Osteoblast (primary cell): ENCODE measurements around the gene FNDC4. TPM values are rescaled to one million over a fixed set of nuclear protein-coding genes. Genes with fewer than 3 reads are reported as not detected.

Source experiments
- DNase-seq: peaks from one replicate; pipeline ENCODE4 v3.0.0; 2011; ENCODE audit warnings: low spot score, mixed read lengths; ENCODE audit not compliant: insufficient read length; ENCODE audit errors: missing footprints
- H2AFZ ChIP-seq: 2 replicates; pipeline ENCODE4 v1.6.0; 2011; ENCODE audit warnings: mild to moderate bottlenecking, low read length
- H3K27ac ChIP-seq: 2 replicates; pipeline ENCODE4 v1.5.1; 2011; ENCODE audit warnings: mild to moderate bottlenecking, low read depth, low read length, moderate library complexity
- H3K27me3 ChIP-seq: 2 replicates; pipeline ENCODE4 v1.6.0; 2012; ENCODE audit warnings: mild to moderate bottlenecking, control low read depth, inconsistent platforms, low read length, moderate library complexity; ENCODE audit not compliant: insufficient read depth
- H3K36me3 ChIP-seq: 2 replicates; pipeline ENCODE4 v1.5.1; 2011; ENCODE audit warnings: mild to moderate bottlenecking, low read length, control low read depth, moderate library complexity; ENCODE audit not compliant: insufficient read depth
- H3K4me1 ChIP-seq: 2 replicates; pipeline ENCODE4 v1.5.1; 2011; ENCODE audit warnings: mild to moderate bottlenecking, low read length, control low read depth, moderate library complexity; ENCODE audit not compliant: insufficient read depth
- H3K4me2 ChIP-seq: 2 replicates; pipeline ENCODE4 v1.6.0; 2011; ENCODE audit warnings: mild to moderate bottlenecking, low read length; ENCODE audit not compliant: insufficient read depth
- H3K4me3 ChIP-seq: fragments of 200-600 bp; sonication (generic); 3 replicates; pipeline ENCODE4 v1.5.1; 2012; ENCODE audit warnings: mild to moderate bottlenecking, low read length, inconsistent platforms; ENCODE audit not compliant: insufficient read depth
- H3K79me2 ChIP-seq: 2 replicates; pipeline ENCODE4 v1.6.0; 2012; ENCODE audit warnings: mild to moderate bottlenecking, low read length, control low read depth, inconsistent platforms; ENCODE audit not compliant: insufficient read depth
- H3K9me3 ChIP-seq: 2 replicates; pipeline ENCODE4 v1.5.1; 2011; ENCODE audit warnings: low read depth, low read length, control low read depth
- H4K20me1 ChIP-seq: 2 replicates; pipeline ENCODE4 v1.6.0; 2012; ENCODE audit warnings: mild to moderate bottlenecking, low read length, control low read depth; ENCODE audit not compliant: insufficient read depth
- CTCF ChIP-seq: IDR thresholded peaks from 2 replicates; pipeline ENCODE4 v1.5.1; 2011; ENCODE audit warnings: mild to moderate bottlenecking, low read depth, low read length, moderate library complexity; ENCODE audit errors: extremely low read depth
- total RNA-seq: library from RNA; depleted of rRNA; stranded (reverse); fragments of >200 nt; gene quantifications from 2 replicates; pipeline ENCODE4 v1.2.3, GENCODE V29; 2012

The FNDC4 gene
- total RNA-seq, 1 donor: 21.4 TPM

- Histone ChIP-seq H3K4me2 (no peak overlapping the region), H3K27ac (no peak overlapping the region), H3K4me1 (no peaks in the 10 kb centered on the region), H3K9me3 (no peaks in the 10 kb centered on the region), H2AFZ (no peak overlapping the region), H4K20me1 (no peaks in the 10 kb centered on the region), H3K79me2 (no peaks in the 10 kb centered on the region), H3K36me3 (no peaks in the 10 kb centered on the region), H3K4me3 (no peak overlapping the region), H3K27me3 (peaks cover 3% of the 10 kb centered on the region)
- DNase-seq: no peak
- no peak for TF ChIP-seq CTCF
These were observed 42.3 kb upstream of the FNDC4 start for GRCh38 chr2:27537287-27537686.

GRCh38 chr2:27531983-27532382, 37.0 kb upstream of the FNDC4 start:
- H3K36me3 ChIP-seq: no peaks in the 10 kb centered on the region
- no peak overlapping the region for H2AFZ ChIP-seq
- no peak overlapping the region for H3K4me2 ChIP-seq
- no peaks in the 10 kb centered on the region for H4K20me1 ChIP-seq
- no peak overlapping the region for H3K27ac ChIP-seq
- no peak for DNase-seq
- no peaks in the 10 kb centered on the region for H3K4me1 ChIP-seq
- H3K79me2 ChIP-seq: no peaks in the 10 kb centered on the region
- no peaks in the 10 kb centered on the region for H3K9me3 ChIP-seq
- no peaks in the 10 kb centered on the region for H3K27me3 ChIP-seq
- H3K4me3 ChIP-seq: no peak overlapping the region
- no peak for TF ChIP-seq CTCF

- no peaks in the 10 kb centered on the region for H3K9me3 ChIP-seq
- H3K27ac ChIP-seq: no peak overlapping the region
- no peaks in the 10 kb centered on the region for H3K79me2 ChIP-seq
- no peaks in the 10 kb centered on the region for H4K20me1 ChIP-seq
- no peak for DNase-seq
- H2AFZ ChIP-seq: no peak overlapping the region
- H3K4me3 ChIP-seq: no peak overlapping the region
- no peak for TF ChIP-seq CTCF
- no peaks in the 10 kb centered on the region for H3K27me3 ChIP-seq
- H3K4me2 ChIP-seq: no peak overlapping the region
- no peaks in the 10 kb centered on the region for H3K4me1 ChIP-seq
- H3K36me3 ChIP-seq: no peaks in the 10 kb centered on the region
These were observed 32.2 kb upstream of the FNDC4 start for GRCh38 chr2:27527182-27527581.

- no peaks in the 10 kb centered on the region for H3K9me3 ChIP-seq
- no peak overlapping the region for H3K4me2 ChIP-seq
- no peaks in the 10 kb centered on the region for H3K79me2 ChIP-seq
- H3K27me3 ChIP-seq: no peaks in the 10 kb centered on the region
- no peaks in the 10 kb centered on the region for H3K36me3 ChIP-seq
- no peaks in the 10 kb centered on the region for H3K4me1 ChIP-seq
- H4K20me1 ChIP-seq: no peaks in the 10 kb centered on the region
- H3K27ac ChIP-seq: no peak overlapping the region
- TF ChIP-seq CTCF: no peak
- DNase-seq: no peak
- no peak overlapping the region for H2AFZ ChIP-seq
- H3K4me3 ChIP-seq: no peak overlapping the region
These were observed 27.5 kb upstream of the FNDC4 start for GRCh38 chr2:27522400-27522945.
